Measurements from ENCODE around the gene TMEM271. TPM values are rescaled to one million over a fixed set of nuclear protein-coding genes. Genes with fewer than 3 reads are reported as not detected.

Gene TMEM271
- total RNA-seq, 2 donors from 2014 or later = not detected

- no peak overlapping the region for H3K4me3 Mint-ChIP-seq
- DNase-seq (no peak), ATAC-seq (replicated peaks in 1 of 2) (no peak)
- peaks cover 5 to 12% of the 10 kb centered on the region in 2 donors for H3K9me3 Mint-ChIP-seq
- H3K4me1 Mint-ChIP-seq (ENCODE audit: low read depth) = peaks cover 13% of the 10 kb centered on the region
- peaks cover 6 to 11% of the 10 kb centered on the region in 2 donors for H3K36me3 Mint-ChIP-seq (ENCODE audit: insufficient read depth in 2 of 2)
- H3K27me3 Mint-ChIP-seq (ENCODE audit: low read depth) = peaks cover 64% of the 10 kb centered on the region
- no peak overlapping the region for H3K27ac Mint-ChIP-seq
Observed at GRCh38 chr4:581753-582361, 5.8 kb upstream of the TMEM271 start.

GRCh38 chr4:581181-581580 lies 5.1 kb upstream of the TMEM271 start:
- DNase-seq (no peak), ATAC-seq (replicated peaks in 1 of 2) (no peak)
- Mint-ChIP-seq H3K9me3 (peaks cover 5 to 12% of the 10 kb centered on the region in 2 donors), H3K27ac (no peak overlapping the region), H3K36me3 (ENCODE audit: insufficient read depth in 2 of 2) (peaks cover 6 to 11% of the 10 kb centered on the region in 2 donors), H3K4me1 (ENCODE audit: low read depth) (peaks cover 14% of the 10 kb centered on the region), H3K4me3 (no peak overlapping the region), H3K27me3 (ENCODE audit: low read depth) (peaks cover 61% of the 10 kb centered on the region)

GRCh38 chr4:579543-580175 lies 3.6 kb upstream of the TMEM271 start:
- ATAC-seq (replicated peaks in 1 of 2) (peak; percentile 13 to 28), DNase-seq (no peak)
- Mint-ChIP-seq H3K36me3 (ENCODE audit: insufficient read depth in 2 of 2) (peaks cover 4 to 9% of the 10 kb centered on the region in 2 donors), H3K27ac (no peak overlapping the region), H3K4me1 (ENCODE audit: low read depth) (peaks cover 14% of the 10 kb centered on the region), H3K4me3 (no peak overlapping the region), H3K9me3 (peaks cover 3 to 7% of the 10 kb centered on the region in 2 donors), H3K27me3 (ENCODE audit: low read depth) (peaks cover 54% of the 10 kb centered on the region)

- DNase-seq (no peak), ATAC-seq (replicated peaks in 1 of 2) (no peak)
- H3K9me3 Mint-ChIP-seq = peaks cover 0 to 2% of the 10 kb centered on the region in 2 donors
- peaks cover 19% of the 10 kb centered on the region for H3K4me1 Mint-ChIP-seq (ENCODE audit: low read depth)
- H3K27ac Mint-ChIP-seq = no peak overlapping the region
- H3K27me3 Mint-ChIP-seq (ENCODE audit: low read depth) = peaks cover 55% of the 10 kb centered on the region
- H3K36me3 Mint-ChIP-seq (ENCODE audit: insufficient read depth in 2 of 2) = peaks cover 3 to 6% of the 10 kb centered on the region in 2 donors
- H3K4me3 Mint-ChIP-seq = no peak overlapping the region
Observed at GRCh38 chr4:578451-579443, 2.7 kb upstream of the TMEM271 start.

- Mint-ChIP-seq H3K27ac (no peak overlapping the region), H3K27me3 (ENCODE audit: low read depth) (peaks cover 64% of the 10 kb centered on the region), H3K36me3 (ENCODE audit: insufficient read depth in 2 of 2) (peaks cover 0 to 4% of the 10 kb centered on the region in 2 donors), H3K4me1 (ENCODE audit: low read depth) (peaks cover 19% of the 10 kb centered on the region), H3K4me3 (peak overlapping the region; percentile 73 to 80), H3K9me3 (no peaks in the 10 kb centered on the region)
- ATAC-seq (replicated peaks in 1 of 2) (peak in 1 of 2 donors; percentile 30), DNase-seq (peak in 1 of 2 donors; percentile 39)
Observed at GRCh38 chr4:577499-578450, 1.7 kb upstream of the TMEM271 start.

- DNase-seq (no peak), ATAC-seq (replicated peaks in 1 of 2) (peak in 1 of 2 donors; percentile 19)
- peak overlapping the region; percentile 73 to 80 for H3K4me3 Mint-ChIP-seq
- peaks cover 19% of the 10 kb centered on the region for H3K4me1 Mint-ChIP-seq (ENCODE audit: low read depth)
- peaks cover 0 to 4% of the 10 kb centered on the region in 2 donors for H3K36me3 Mint-ChIP-seq (ENCODE audit: insufficient read depth in 2 of 2)
- H3K9me3 Mint-ChIP-seq = no peaks in the 10 kb centered on the region
- peaks cover 70% of the 10 kb centered on the region for H3K27me3 Mint-ChIP-seq (ENCODE audit: low read depth)
- peak overlapping the region; percentile 15 for H3K27ac Mint-ChIP-seq
Observed at GRCh38 chr4:576991-577498, 950 bp upstream of the TMEM271 start.

- Mint-ChIP-seq H3K4me1 (ENCODE audit: low read depth) (peaks cover 19% of the 10 kb centered on the region), H3K4me3 (no peak overlapping the region), H3K9me3 (no peaks in the 10 kb centered on the region), H3K27me3 (ENCODE audit: low read depth) (peaks cover 76% of the 10 kb centered on the region), H3K36me3 (ENCODE audit: insufficient read depth in 2 of 2) (peaks cover 0 to 8% of the 10 kb centered on the region in 2 donors), H3K27ac (no peak overlapping the region)
- ATAC-seq (replicated peaks in 1 of 2) (peak; percentile 44 to 55), DNase-seq (peak; percentile 29 to 35)
Observed at GRCh38 chr4:575281-576141, 584 bp downstream of the TMEM271 start.

- Mint-ChIP-seq H3K36me3 (ENCODE audit: insufficient read depth in 2 of 2) (peaks cover 0 to 8% of the 10 kb centered on the region in 2 donors), H3K9me3 (no peaks in the 10 kb centered on the region), H3K4me1 (ENCODE audit: low read depth) (peaks cover 19% of the 10 kb centered on the region), H3K27ac (no peak overlapping the region), H3K4me3 (peak overlapping the region; percentile 44 to 67), H3K27me3 (ENCODE audit: low read depth) (peaks cover 68% of the 10 kb centered on the region)
- no peak for DNase-seq
- ATAC-seq (replicated peaks in 1 of 2) = no peak
Observed at GRCh38 chr4:574346-575161, 1.5 kb downstream of the TMEM271 start.

- H3K4me3 Mint-ChIP-seq = no peak overlapping the region
- ATAC-seq (replicated peaks in 1 of 2) (no peak), DNase-seq (no peak)
- H3K9me3 Mint-ChIP-seq = no peaks in the 10 kb centered on the region
- H3K27me3 Mint-ChIP-seq (ENCODE audit: low read depth) = peaks cover 56% of the 10 kb centered on the region
- H3K36me3 Mint-ChIP-seq (ENCODE audit: insufficient read depth in 2 of 2) = peaks cover 0 to 8% of the 10 kb centered on the region in 2 donors
- H3K4me1 Mint-ChIP-seq (ENCODE audit: low read depth) = peaks cover 19% of the 10 kb centered on the region
- H3K27ac Mint-ChIP-seq = no peak overlapping the region
Observed at GRCh38 chr4:573122-573892, 2.8 kb downstream of the TMEM271 start.

GRCh38 chr4:572594-572993 lies 3.5 kb downstream of the TMEM271 start:
- H3K4me1 Mint-ChIP-seq (ENCODE audit: low read depth) = peaks cover 12% of the 10 kb centered on the region
- H3K27me3 Mint-ChIP-seq (ENCODE audit: low read depth) = peaks cover 49% of the 10 kb centered on the region
- ATAC-seq (replicated peaks in 1 of 2) (no peak), DNase-seq (no peak)
- H3K9me3 Mint-ChIP-seq = no peaks in the 10 kb centered on the region
- H3K4me3 Mint-ChIP-seq = no peak overlapping the region
- peaks cover 0 to 8% of the 10 kb centered on the region in 2 donors for H3K36me3 Mint-ChIP-seq (ENCODE audit: insufficient read depth in 2 of 2)
- no peak overlapping the region for H3K27ac Mint-ChIP-seq

Data from activated T-cell treated with anti-CD3 and anti-CD28 coated beads, Interleukin-2, amount 50 U/mL, for 72 hours (primary cell).